SK-N-SH (cell line): ENCODE results near the gene APOL4. TPM values are rescaled to one million over a fixed set of nuclear protein-coding genes. Genes with fewer than 3 reads are reported as not detected.
"Not testable (repeated sequence)": the region's sequence is repeated elsewhere in the genome, so short reads cannot be mapped to it uniquely, and the experiment has no call there.

Source experiments
- CTCF ChIA-PET: fragments of 300-600, 350-600 bp; formaldehyde crosslinking; extraction: SDS; loops from one replicate; lab custom pipeline; 2021; lab: Yijun Ruan, JAX
- POLR2A ChIA-PET: fragments of 350-600 bp; sonication (Branson Sonifier 250); formaldehyde crosslinking; extraction: SDS; loops from one replicate; lab custom pipeline; 2020; ENCODE audit warnings: antibody characterized with exemption, inconsistent platforms; lab: Yijun Ruan, JAX
- DNase-seq: peaks from one replicate; pipeline ENCODE4 v3.0.0; 2012
- H2AFZ ChIP-seq: fragments of 200-600 bp; sonication (generic); 2 replicates; pipeline ENCODE4 v1.8.1; 2016; ENCODE audit warnings: antibody characterized with exemption, mild to moderate bottlenecking, low read depth
- H3F3A ChIP-seq: fragments of 200-600 bp; sonication (generic); replicated peaks from 2 replicates; pipeline ENCODE3; 2016; ENCODE audit warnings: antibody characterized with exemption, mild to moderate bottlenecking; ENCODE audit not compliant: insufficient read depth
- H3K27ac ChIP-seq, 2 experiments: fragments of 200-500 bp in 1 of 2; fragments of 200-600 bp in 1 of 2; sonication (Bioruptor generic) in 1 of 2; sonication (generic), shearing (Covaris generic) in 1 of 2; 2 replicates each; pipeline versions ENCODE4 v1.5.1 to v1.6.1; 2014 to 2016; ENCODE audit warnings: low read depth in 2 of 2, inconsistent platforms in 1 of 2, low read length in 1 of 2, mild to moderate bottlenecking in 1 of 2, mixed read lengths in 1 of 2
- H3K27me3 ChIP-seq: fragments of 200-600 bp; sonication (generic), shearing (Covaris generic); 2 replicates; pipeline ENCODE4 v1.6.1; 2016; ENCODE audit warnings: mixed run types; ENCODE audit not compliant: insufficient read depth
- H3K36me3 ChIP-seq, 2 experiments: fragments of 200-500 bp in 1 of 2; fragments of 200-600 bp in 1 of 2; sonication (Bioruptor generic) in 1 of 2; sonication (generic) in 1 of 2; replicated peaks in 1 of 2; 2 replicates each; pipeline versions ENCODE3 to v1.5.1; 2014 to 2016; ENCODE audit warnings: low read length in 1 of 2, mild to moderate bottlenecking in 1 of 2; ENCODE audit not compliant: insufficient read depth in 2 of 2, control insufficient read depth in 1 of 2
- H3K4me1 ChIP-seq, 2 experiments: fragments of 200-500 bp in 1 of 2; fragments of 200-600 bp in 1 of 2; sonication (Bioruptor generic) in 1 of 2; sonication (generic), shearing (Covaris generic) in 1 of 2; 2 replicates each; pipeline versions ENCODE4 v1.5.1 to v1.6.1; 2014 to 2016; ENCODE audit warnings: low read depth in 1 of 2, low read length in 1 of 2, mixed run types in 1 of 2; ENCODE audit not compliant: insufficient read depth in 2 of 2, control insufficient read depth in 1 of 2
- H3K4me2 ChIP-seq: fragments of 200-600 bp; sonication (generic), shearing (Covaris generic); 2 replicates; pipeline ENCODE4 v1.6.1; 2017; ENCODE audit warnings: mixed run types
- H3K4me3 ChIP-seq, 2 experiments: fragments of 200-500 bp in 1 of 2; fragments of 200-600 bp in 1 of 2; sonication (Bioruptor generic) in 1 of 2; sonication (generic), shearing (Covaris generic) in 1 of 2; 2 replicates each; pipeline versions ENCODE4 v1.5.1 to v1.8.1; 2014 to 2016; ENCODE audit warnings: low read depth in 2 of 2, inconsistent platforms in 1 of 2, low read length in 1 of 2, mild to moderate bottlenecking in 1 of 2, mixed read lengths in 1 of 2, moderate library complexity in 1 of 2
- H3K79me2 ChIP-seq: fragments of 200-600 bp; sonication (generic); 2 replicates; pipeline ENCODE4 v1.8.1; 2017; ENCODE audit warnings: mild to moderate bottlenecking; ENCODE audit not compliant: insufficient read depth
- H3K9ac ChIP-seq: fragments of 200-600 bp; sonication (generic); 2 replicates; pipeline ENCODE4 v1.6.1; 2017; ENCODE audit warnings: mixed run types
- H3K9me2 ChIP-seq: fragments of 200-600 bp; sonication (generic); 2 replicates; pipeline ENCODE4 v1.6.1; 2017; ENCODE audit warnings: mixed run types
- H3K9me3 ChIP-seq: fragments of 200-600 bp; sonication (generic); 2 replicates; pipeline ENCODE4 v1.6.1; 2017; ENCODE audit warnings: mixed run types, mild to moderate bottlenecking, moderate library complexity
- H4K20me1 ChIP-seq: fragments of 200-600 bp; sonication (generic); 2 replicates; pipeline ENCODE4 v1.6.1; 2017; ENCODE audit warnings: mild to moderate bottlenecking, mixed run types; ENCODE audit not compliant: insufficient read depth
- EP300 ChIP-seq, 2 experiments: IDR thresholded peaks; 2 replicates each; pipeline versions ENCODE4 v1.4.0 to v1.6.1; 2012; ENCODE audit warnings: borderline replicate concordance in 1 of 2, low read depth in 1 of 2, low read length in 1 of 2
- EZH2phosphoT487 ChIP-seq: fragments of 200-600 bp; sonication (generic); IDR thresholded peaks from 2 replicates; pipeline ENCODE4 v1.6.1; 2017; ENCODE audit warnings: low read depth, mixed run types, mild to moderate bottlenecking, antibody characterized with exemption, moderate library complexity, borderline replicate concordance
- FOXJ3 ChIP-seq: sonication (generic); formaldehyde crosslinking; IDR thresholded peaks from 2 replicates; pipeline ENCODE4 v1.5.1; 2020; ENCODE audit warnings: mild to moderate bottlenecking, missing genetic modification reagents
- FOXM1 ChIP-seq: IDR thresholded peaks from 2 replicates; pipeline ENCODE4 v1.4.0; 2012; ENCODE audit warnings: low read depth, mild to moderate bottlenecking
- JUND ChIP-seq: IDR thresholded peaks from 2 replicates; pipeline ENCODE4 v1.4.0; 2012
- MEF2A ChIP-seq: IDR thresholded peaks from 2 replicates; pipeline ENCODE4 v1.4.0; 2012; ENCODE audit warnings: low read depth, borderline replicate concordance
- MXI1 ChIP-seq: IDR thresholded peaks from 2 replicates; pipeline ENCODE4 v1.6.1; 2012; ENCODE audit warnings: mild to moderate bottlenecking, low read depth, low read length, improper control_type of control experiment
- POLR2AphosphoS5 ChIP-seq: IDR thresholded peaks from 2 replicates; pipeline ENCODE4 v1.6.1; 2012; ENCODE audit warnings: low read depth, low read length
- RFX5 ChIP-seq: IDR thresholded peaks from 2 replicates; pipeline ENCODE4 v1.6.1; 2012; ENCODE audit warnings: mild to moderate bottlenecking, improper control_type of control experiment, low read length
- SIN3A ChIP-seq: IDR thresholded peaks from 2 replicates; pipeline ENCODE4 v1.6.1; 2012; ENCODE audit warnings: low read depth, mild to moderate bottlenecking, low read length, moderate library complexity, borderline replicate concordance
- SMC3 ChIP-seq: IDR thresholded peaks from 2 replicates; pipeline ENCODE4 v1.6.1; 2012; ENCODE audit warnings: low read depth, low read length, improper control_type of control experiment
- TAF1 ChIP-seq: IDR thresholded peaks from 2 replicates; pipeline ENCODE4 v1.6.1; 2012; ENCODE audit warnings: low read depth, mild to moderate bottlenecking, low read length, moderate library complexity, borderline replicate concordance
- TEAD4 ChIP-seq: IDR thresholded peaks from 2 replicates; pipeline ENCODE4 v1.4.0; 2012; ENCODE audit warnings: mild to moderate bottlenecking, borderline replicate concordance; ENCODE audit not compliant: insufficient read depth
- USF1 ChIP-seq: IDR thresholded peaks from 2 replicates; pipeline ENCODE4 v1.4.0; 2012; ENCODE audit warnings: low read depth, borderline replicate concordance
- WGBS: methylation state at CpG from one replicate; pipeline ENCODE4 v1.1.6; 2017; ENCODE audit warnings: low lambda C conversion rate; 5-methylcytosine and 5-hydroxymethylcytosine counted together
- polyA plus RNA-seq, 3 experiments: library from polyadenylated mRNA; depleted of rRNA; stranded (reverse); fragments of >200 nt; gene quantifications; 2 replicates each; pipeline ENCODE4 v1.2.3, GENCODE V29; 2012
- TF ChIP-seq, protein P1 (sequence below): IDR thresholded peaks from 2 replicates; pipeline ENCODE4 v1.6.1; 2012; ENCODE audit warnings: mild to moderate bottlenecking, low read depth, low read length, moderate library complexity
- TF ChIP-seq, protein P2 (sequence below): fragments of 150-350 bp; IDR thresholded peaks from 2 replicates; pipeline ENCODE4 v1.6.1; 2016; ENCODE audit warnings: mild to moderate bottlenecking, low read depth, low read length
- TF ChIP-seq, protein P3 (sequence below): IDR thresholded peaks from 2 replicates; pipeline ENCODE4; 2012

Gene APOL4
- polyA plus RNA-seq, 1 of the 3 experiments (the other 2 are of a cell fraction): 0.08 TPM

- H3K36me3 ChIP-seq: no peaks in the 10 kb centered on the region
- no peak for TF ChIP-seq SMC3
- no peak for TF ChIP-seq FOXM1
- no peak for TF ChIP-seq MEF2A
- no peak for TF ChIP-seq EP300 (IDR thresholded peaks at IDR 0.05; ENCODE audit: borderline replicate concordance in 1 of 2, low read depth in 1 of 2, low read length in 1 of 2)
- TF ChIP-seq, protein P1, sequence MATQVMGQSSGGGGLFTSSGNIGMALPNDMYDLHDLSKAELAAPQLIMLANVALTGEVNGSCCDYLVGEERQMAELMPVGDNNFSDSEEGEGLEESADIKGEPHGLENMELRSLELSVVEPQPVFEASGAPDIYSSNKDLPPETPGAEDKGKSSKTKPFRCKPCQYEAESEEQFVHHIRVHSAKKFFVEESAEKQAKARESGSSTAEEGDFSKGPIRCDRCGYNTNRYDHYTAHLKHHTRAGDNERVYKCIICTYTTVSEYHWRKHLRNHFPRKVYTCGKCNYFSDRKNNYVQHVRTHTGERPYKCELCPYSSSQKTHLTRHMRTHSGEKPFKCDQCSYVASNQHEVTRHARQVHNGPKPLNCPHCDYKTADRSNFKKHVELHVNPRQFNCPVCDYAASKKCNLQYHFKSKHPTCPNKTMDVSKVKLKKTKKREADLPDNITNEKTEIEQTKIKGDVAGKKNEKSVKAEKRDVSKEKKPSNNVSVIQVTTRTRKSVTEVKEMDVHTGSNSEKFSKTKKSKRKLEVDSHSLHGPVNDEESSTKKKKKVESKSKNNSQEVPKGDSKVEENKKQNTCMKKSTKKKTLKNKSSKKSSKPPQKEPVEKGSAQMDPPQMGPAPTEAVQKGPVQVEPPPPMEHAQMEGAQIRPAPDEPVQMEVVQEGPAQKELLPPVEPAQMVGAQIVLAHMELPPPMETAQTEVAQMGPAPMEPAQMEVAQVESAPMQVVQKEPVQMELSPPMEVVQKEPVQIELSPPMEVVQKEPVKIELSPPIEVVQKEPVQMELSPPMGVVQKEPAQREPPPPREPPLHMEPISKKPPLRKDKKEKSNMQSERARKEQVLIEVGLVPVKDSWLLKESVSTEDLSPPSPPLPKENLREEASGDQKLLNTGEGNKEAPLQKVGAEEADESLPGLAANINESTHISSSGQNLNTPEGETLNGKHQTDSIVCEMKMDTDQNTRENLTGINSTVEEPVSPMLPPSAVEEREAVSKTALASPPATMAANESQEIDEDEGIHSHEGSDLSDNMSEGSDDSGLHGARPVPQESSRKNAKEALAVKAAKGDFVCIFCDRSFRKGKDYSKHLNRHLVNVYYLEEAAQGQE: no peak
- TF ChIP-seq POLR2AphosphoS5: no peak
- no peak for TF ChIP-seq EZH2phosphoT487
- no peak for TF ChIP-seq TEAD4
- TF ChIP-seq USF1: no peak
- no peak for TF ChIP-seq JUND
- no peak for TF ChIP-seq FOXJ3 (CRISPR knock-in tag)
- TF ChIP-seq MXI1: no peak
- no peak for TF ChIP-seq SIN3A
- TF ChIP-seq, protein P2, sequence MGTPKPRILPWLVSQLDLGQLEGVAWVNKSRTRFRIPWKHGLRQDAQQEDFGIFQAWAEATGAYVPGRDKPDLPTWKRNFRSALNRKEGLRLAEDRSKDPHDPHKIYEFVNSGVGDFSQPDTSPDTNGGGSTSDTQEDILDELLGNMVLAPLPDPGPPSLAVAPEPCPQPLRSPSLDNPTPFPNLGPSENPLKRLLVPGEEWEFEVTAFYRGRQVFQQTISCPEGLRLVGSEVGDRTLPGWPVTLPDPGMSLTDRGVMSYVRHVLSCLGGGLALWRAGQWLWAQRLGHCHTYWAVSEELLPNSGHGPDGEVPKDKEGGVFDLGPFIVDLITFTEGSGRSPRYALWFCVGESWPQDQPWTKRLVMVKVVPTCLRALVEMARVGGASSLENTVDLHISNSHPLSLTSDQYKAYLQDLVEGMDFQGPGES: no peak
- TF ChIP-seq RFX5: no peak
- TF ChIP-seq, protein P3, sequence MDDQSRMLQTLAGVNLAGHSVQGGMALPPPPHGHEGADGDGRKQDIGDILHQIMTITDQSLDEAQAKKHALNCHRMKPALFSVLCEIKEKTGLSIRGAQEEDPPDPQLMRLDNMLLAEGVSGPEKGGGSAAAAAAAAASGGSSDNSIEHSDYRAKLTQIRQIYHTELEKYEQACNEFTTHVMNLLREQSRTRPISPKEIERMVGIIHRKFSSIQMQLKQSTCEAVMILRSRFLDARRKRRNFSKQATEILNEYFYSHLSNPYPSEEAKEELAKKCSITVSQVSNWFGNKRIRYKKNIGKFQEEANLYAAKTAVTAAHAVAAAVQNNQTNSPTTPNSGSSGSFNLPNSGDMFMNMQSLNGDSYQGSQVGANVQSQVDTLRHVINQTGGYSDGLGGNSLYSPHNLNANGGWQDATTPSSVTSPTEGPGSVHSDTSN: no peak
- TF ChIP-seq TAF1: no peak
- TF ChIP-seq, all 33 proteins: peak for 0
- DNase-seq: no peak
- H4K20me1 ChIP-seq: no peaks in the 10 kb centered on the region
- H3F3A ChIP-seq: no peaks in the 10 kb centered on the region
- H3K27ac ChIP-seq: no peak overlapping the region
- H3K9me3 ChIP-seq: no peaks in the 10 kb centered on the region
- CTCF ChIA-PET: interaction anchor here (1.4 kb wide), 1 partner anchor 723 kb away, joined by 3 read pairs; no protein-coding TSS in a partner anchor
- no peak overlapping the region for H3K9ac ChIP-seq
- no peak overlapping the region for H3K4me2 ChIP-seq
- no peak overlapping the region for H2AFZ ChIP-seq
- no peaks in the 10 kb centered on the region for H3K27me3 ChIP-seq
- 71% methylated on average over 12 of the region's 12 CpGs for WGBS
- H3K9me2 ChIP-seq: no peaks in the 10 kb centered on the region
- no peak overlapping the region for H3K4me3 ChIP-seq
- no peaks in the 10 kb centered on the region for H3K79me2 ChIP-seq
- H3K4me1 ChIP-seq: peaks cover 5 to 7% of the 10 kb centered on the region in 2 experiments; a peak in 1 of 4 replicates
- POLR2A ChIA-PET: no interaction called here
Measured at GRCh38 chr22:36153501-36154422, 47.8 kb downstream of the APOL4 start.

- H3K4me3 ChIP-seq, H3K9me2 ChIP-seq, DNase-seq, H3K27me3 ChIP-seq, H3F3A ChIP-seq, H3K36me3 ChIP-seq, H3K4me2 ChIP-seq, H3K79me2 ChIP-seq, H2AFZ ChIP-seq, H3K9me3 ChIP-seq, POLR2A ChIA-PET, H3K9ac ChIP-seq, H4K20me1 ChIP-seq, H3K27ac ChIP-seq, H3K4me1 ChIP-seq: not testable (repeated sequence)
- WGBS: 48% methylated on average over 4 of the region's 4 CpGs
- CTCF ChIA-PET: interaction anchor here (1.4 kb wide), 2 partner anchors 27 to 722 kb away, joined by 3 to 4 read pairs; no protein-coding TSS in a partner anchor
Measured at GRCh38 chr22:36152821-36153220, 48.8 kb downstream of the APOL4 start.
